Measurements from ENCODE around the gene DOCK3. TPM values are rescaled to one million over a fixed set of nuclear protein-coding genes. Genes with fewer than 3 reads are reported as not detected.

DOCK3 gene
- total RNA-seq, 1 experiment from 2014 or later, result 8.3 TPM

DNA sequence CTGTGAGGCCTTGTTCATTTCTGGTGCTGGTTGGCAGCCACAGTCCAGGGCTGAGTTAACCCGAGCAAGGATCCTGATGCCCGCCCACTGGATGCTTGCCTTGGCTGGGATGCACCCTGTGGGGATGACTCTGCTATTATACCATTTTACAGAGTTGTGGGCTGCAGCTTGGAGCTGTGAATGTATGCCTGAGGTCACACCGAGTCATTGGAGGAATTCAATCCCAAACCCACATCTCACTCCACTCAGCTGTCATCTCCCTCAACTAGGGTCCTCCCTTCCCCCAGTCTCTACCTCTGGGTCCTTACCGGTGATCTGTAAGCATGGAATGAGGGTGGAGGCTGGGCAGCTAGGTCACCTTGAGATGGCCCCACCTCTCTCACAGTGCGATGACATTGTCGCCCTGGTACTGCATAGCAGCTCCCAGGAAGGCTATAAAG, 35.7 kb upstream of the DOCK3 start:
- H2BK12ac ChIP-seq (ENCODE audit: insufficient read length, low read depth, low read length), result no peak overlapping the region
- H3K23me2 ChIP-seq (ENCODE audit: insufficient read length, low read depth, low read length, poor library complexity, severe bottlenecking), result no peaks in the 10 kb centered on the region
- H3K36me3 Mint-ChIP-seq (ENCODE audit: insufficient read depth in 1 of 3, low read depth in 3 of 3), result peaks cover 3 to 21% (median 12%) of the 10 kb centered on the region in 3 experiments; a peak in 5 of 7 replicates
- H2BK120ac ChIP-seq (ENCODE audit: low read depth, low read length, poor library complexity, severe bottlenecking), result no peak overlapping the region
- H3K4me1 ChIP-seq (ENCODE audit: insufficient read depth, low read length), result peaks cover 2% of the 10 kb centered on the region; the same call in 1 of the 2 replicates
- H2BK15ac ChIP-seq (ENCODE audit: low read depth, low read length), result no peak overlapping the region
- WGBS (ENCODE audit: extremely low coverage, insufficient read length, low lambda C conversion rate), result no CpG with 5 or more reads among the region's 6 CpGs
- no peaks in the 10 kb centered on the region for H4K20me1 ChIP-seq (ENCODE audit: control insufficient read depth, insufficient read depth, insufficient read length)
- H3K27me3 Mint-ChIP-seq (ENCODE audit: low read depth), result no peaks in the 10 kb centered on the region
- no peak overlapping the region for H4K91ac ChIP-seq (ENCODE audit: insufficient read length, low read depth, low read length)
- H3K4ac ChIP-seq (ENCODE audit: low read depth, low read length), result no peak overlapping the region
- H3K79me2 ChIP-seq (ENCODE audit: insufficient read depth, low read length), result no peaks in the 10 kb centered on the region
- H3K23ac ChIP-seq (ENCODE audit: insufficient read length, low read depth, low read length), result no peak overlapping the region
- H3K9me3 ChIP-seq (ENCODE audit: control insufficient read depth, low read depth, low read length), result no peaks in the 10 kb centered on the region
- no peak overlapping the region for H2AK5ac ChIP-seq (ENCODE audit: insufficient read length, low read length)
- no peaks in the 10 kb centered on the region for H3K9me3 Mint-ChIP-seq
- H3K4me1 Mint-ChIP-seq, result peaks cover 45 to 50% of the 10 kb centered on the region in 2 experiments
- H3K4me2 ChIP-seq (ENCODE audit: insufficient read depth, insufficient read length, low read length), result no peak overlapping the region
- no peak overlapping the region for H3K27ac ChIP-seq (ENCODE audit: insufficient read length, low read depth, low read length)
- peak overlapping the region in 1 of 3 experiments; percentile 87; a peak in 2 of 7 replicates for H3K27ac Mint-ChIP-seq
- no peaks in the 10 kb centered on the region for H3K27me3 ChIP-seq (ENCODE audit: insufficient read depth, low read length)
- H2BK20ac ChIP-seq (ENCODE audit: low read depth, low read length, poor library complexity, severe bottlenecking), result no peak overlapping the region
- TF ChIP-seq, protein P1, sequence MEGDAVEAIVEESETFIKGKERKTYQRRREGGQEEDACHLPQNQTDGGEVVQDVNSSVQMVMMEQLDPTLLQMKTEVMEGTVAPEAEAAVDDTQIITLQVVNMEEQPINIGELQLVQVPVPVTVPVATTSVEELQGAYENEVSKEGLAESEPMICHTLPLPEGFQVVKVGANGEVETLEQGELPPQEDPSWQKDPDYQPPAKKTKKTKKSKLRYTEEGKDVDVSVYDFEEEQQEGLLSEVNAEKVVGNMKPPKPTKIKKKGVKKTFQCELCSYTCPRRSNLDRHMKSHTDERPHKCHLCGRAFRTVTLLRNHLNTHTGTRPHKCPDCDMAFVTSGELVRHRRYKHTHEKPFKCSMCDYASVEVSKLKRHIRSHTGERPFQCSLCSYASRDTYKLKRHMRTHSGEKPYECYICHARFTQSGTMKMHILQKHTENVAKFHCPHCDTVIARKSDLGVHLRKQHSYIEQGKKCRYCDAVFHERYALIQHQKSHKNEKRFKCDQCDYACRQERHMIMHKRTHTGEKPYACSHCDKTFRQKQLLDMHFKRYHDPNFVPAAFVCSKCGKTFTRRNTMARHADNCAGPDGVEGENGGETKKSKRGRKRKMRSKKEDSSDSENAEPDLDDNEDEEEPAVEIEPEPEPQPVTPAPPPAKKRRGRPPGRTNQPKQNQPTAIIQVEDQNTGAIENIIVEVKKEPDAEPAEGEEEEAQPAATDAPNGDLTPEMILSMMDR (conservative IDR thresholded peaks at IDR 0.05), result no peak
- H2AFZ ChIP-seq (ENCODE audit: low read length), result no peak overlapping the region
- no peak for DNase-seq
- H3K14ac ChIP-seq (ENCODE audit: insufficient read depth, low read length), result no peak overlapping the region; the same call in 1 of the 2 replicates
- no peak overlapping the region for H3K9ac ChIP-seq (ENCODE audit: extremely low read depth, insufficient read length, low read length)
- no peak overlapping the region for H3T11ph ChIP-seq (ENCODE audit: low read length)
- no peak overlapping the region for H2BK5ac ChIP-seq (ENCODE audit: insufficient read length, low read length)
- H3K4me3 Mint-ChIP-seq, result no peak overlapping the region
- H3K56ac ChIP-seq (ENCODE audit: insufficient read length, low read depth, low read length), result no peak overlapping the region
- H3K18ac ChIP-seq (ENCODE audit: insufficient read length, low read depth, low read length), result no peak overlapping the region
- H4K5ac ChIP-seq (ENCODE audit: insufficient read length, low read depth, low read length), result no peak overlapping the region
- H4K8ac ChIP-seq (replicated peaks; ENCODE audit: insufficient read length, low read depth, low read length), result no peak overlapping the region
- peaks cover 6% of the 10 kb centered on the region for H3K79me1 ChIP-seq (ENCODE audit: insufficient read depth, low read depth, low read length, poor library complexity, severe bottlenecking)

Measured in H9 (cell line).